Activated naive CD4-positive, alpha-beta T cell treated with anti-CD3 and anti-CD28 coated beads, Interleukin-2, amount 50 U/mL, for 16 hours (primary cell): Measurements from ENCODE around the gene UBE2G2.
"Not testable (repeated sequence)": the region's sequence is repeated elsewhere in the genome, so short reads cannot be mapped to it uniquely, and the experiment has no call there.

Experiments
- DNase-seq: peaks from one replicate; pipeline ENCODE4 v3.0.0-alpha.2; 2020

The UBE2G2 gene

DNA sequence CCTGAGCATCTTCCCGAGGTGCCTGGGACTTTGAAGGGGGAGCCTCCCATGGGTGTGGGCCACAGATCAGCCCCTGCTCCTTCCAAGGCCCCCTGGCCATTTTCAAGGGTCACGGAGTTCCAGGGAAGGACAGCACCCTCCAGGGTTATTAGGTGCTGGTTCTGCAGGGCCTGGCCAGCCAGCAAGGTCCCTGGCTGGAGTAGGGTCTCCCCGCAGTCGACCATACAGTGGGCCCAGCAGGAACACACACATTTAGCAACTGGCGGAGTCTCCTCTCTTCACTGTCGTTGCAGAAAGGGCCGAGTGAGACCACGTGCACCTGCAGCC, 34.0 kb upstream of the UBE2G2 start:
- DNase-seq = no peak

DNA sequence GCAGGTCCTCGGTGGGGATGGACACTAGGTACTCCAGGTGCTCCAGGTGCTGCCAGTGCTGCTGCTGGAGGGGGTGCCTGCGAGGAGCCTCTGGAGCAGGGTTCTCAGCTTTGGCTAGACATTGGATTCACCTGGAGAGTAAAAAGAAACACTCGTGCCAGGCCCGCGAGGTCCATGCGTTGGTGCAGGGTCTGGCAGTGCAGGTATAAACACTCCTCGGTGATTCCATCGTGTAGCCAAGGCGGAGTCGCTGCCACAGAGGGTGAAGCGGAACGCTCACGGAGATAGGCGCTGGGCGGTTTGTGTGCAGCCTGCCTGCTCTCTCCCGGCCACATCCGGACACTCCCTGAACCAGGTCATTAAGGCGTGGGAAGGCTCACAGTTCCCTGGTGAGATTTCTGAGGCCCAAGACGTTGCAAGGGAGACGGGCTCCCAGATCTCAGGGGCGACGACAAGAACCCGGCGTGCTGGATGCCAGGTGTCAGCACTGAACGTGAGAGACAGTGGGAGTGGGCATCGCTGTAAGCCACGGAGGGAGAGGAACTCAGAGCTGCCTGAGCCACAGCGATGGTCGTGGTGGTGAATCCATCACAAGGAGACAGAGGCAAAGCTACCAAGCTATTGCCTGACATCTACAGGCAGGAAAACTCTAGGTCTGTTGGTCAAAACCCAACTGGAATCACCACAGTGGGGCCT, 33.5 kb upstream of the UBE2G2 start:
- DNase-seq = no peak

- DNase-seq = no peak
Measured at GRCh38 chr21:44834231-44834950, 32.8 kb upstream of the UBE2G2 start.

DNA sequence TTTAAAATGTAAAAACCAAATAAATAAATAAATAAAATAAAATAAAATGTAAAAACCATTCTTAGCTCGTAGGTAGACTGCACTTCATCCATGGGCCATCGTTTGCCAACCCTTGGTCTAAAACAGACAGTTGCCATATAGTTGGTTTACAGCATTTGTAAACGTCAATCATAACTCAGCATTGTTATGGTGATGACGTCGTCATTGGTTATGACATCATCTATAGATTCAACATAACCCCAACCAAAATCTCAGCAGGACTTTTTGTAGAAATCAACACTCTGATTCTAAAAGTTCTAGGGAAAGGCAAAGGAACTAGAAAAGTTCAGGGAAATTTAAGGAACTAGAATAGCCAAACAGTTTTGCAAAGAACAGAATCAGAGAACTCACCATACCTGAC, 32.0 kb upstream of the UBE2G2 start:
- DNase-seq = no peak

- not testable (repeated sequence) for DNase-seq
Measured at GRCh38 chr21:44832516-44833255, 31.1 kb upstream of the UBE2G2 start.

DNA sequence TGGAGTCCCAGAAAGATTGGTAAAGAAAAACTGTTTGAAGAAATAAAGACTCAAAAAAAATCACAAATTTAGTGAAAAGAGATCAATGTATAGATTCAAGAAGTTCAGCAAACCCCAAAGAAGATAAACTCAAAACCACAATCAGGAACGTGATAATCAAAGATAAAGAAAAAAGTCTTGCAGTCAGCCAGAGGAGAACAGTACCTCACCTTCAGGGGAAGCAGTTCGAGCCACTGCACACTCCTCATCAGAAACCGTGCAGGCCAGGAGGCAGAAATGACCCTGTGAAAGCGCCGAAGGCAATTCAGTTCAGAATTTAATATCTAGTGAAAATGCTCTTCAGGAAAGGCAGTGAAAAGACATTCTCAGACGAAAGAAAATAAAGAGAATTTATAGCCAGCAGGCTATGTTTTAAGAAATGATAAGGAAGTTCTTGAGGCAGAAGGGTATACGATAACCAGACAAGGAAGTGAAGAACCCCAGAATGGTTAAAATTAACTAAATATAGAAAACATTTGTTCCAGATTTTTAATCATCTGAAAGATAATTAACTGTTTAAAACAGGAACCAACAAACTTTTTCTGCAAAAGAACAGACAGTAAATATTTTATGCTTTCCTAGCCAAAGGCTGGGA, 29.7 kb upstream of the UBE2G2 start:
- no peak for DNase-seq

DNA sequence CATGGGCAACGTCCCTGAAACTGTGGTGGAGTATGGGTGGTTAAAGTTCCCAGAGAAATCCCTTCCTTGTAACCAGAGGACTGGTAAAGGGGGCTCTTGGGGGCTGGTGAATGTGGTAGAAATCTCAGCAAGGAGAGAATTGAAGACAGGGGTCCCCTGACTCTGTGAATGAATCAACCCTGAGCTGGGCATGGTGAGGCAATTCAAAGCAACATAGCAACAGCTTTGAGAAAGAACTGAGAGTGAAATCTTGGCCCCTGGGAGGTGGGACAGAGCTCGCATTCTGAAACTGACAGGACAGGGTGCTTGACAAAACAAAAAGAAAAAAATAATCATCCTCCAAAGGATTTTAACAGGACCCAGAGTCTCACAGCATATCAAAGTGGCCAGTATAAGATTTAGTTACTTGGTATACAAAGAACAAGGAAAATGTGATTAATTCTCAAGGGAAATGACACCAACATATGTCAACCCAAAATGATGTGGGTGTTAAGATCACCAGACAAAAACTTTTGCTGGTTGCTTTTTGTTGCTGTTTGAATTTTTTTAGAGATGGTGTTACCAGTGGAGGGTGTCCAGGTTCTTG, 28.0 kb upstream of the UBE2G2 start:
- DNase-seq = no peak

DNA sequence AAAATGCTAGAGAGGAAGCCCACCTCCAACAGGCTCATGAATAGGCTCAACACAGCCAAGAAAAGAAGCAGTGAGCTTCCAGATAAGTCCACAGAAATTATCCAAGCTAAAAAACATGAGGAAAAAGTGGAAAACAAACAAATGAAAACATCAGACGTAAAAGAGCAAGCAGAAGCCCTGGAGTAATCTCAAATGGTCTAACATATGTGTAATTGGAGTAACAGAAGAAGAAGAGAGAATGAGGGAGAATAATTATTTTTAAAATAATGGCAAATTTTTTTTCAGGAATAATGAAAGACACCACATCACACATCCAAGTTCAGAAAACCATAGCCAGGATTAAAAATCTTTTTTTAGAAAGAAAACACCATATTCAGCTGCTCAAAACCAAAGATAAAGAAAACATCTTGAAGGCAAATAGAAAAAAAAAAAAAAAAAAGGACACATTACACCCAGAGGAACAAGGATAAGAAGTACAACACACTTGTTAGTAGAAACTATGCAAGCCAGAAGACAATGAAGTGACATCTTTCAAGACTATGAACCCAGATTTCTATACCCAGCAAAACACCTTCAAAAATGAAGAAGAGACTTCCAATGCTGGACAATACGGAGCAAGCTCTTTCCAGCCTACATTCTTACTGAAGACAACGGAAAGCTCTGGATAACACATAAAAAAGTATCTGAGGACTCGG, 26.9 kb upstream of the UBE2G2 start:
- no peak for DNase-seq

- DNase-seq = no peak
Measured at GRCh38 chr21:44823179-44823660, 21.6 kb upstream of the UBE2G2 start.

DNA sequence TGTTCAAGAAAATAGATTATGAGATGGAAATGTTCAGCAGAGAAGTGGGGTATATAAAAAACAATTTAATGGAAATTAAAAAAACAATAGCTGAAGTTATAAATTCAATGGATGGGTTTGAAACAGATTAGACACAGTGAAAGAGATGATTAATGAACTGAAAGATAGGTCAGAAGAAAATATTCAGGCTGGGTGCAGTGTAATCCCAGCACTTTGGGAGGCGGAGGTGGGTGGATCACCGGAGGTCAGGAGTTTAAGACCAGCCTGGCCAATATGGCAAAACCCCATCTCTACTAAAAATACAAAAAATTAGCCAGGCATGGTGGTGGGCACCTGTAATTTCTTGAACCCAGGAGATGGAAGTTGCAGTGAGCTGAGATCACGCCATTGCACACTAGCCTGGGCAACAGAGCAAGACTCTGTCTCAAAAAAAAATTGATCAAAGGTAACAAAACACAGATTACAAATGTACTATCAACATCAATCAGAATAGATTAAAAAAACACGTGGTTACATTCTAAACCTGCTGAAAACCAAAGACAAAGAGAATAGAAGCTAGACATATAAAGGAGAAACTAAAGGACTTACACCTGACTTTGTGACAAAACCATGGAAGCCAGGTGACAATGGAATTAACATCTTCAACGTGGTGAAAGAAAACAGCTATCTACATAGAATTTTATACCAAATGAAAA, 21.0 kb upstream of the UBE2G2 start:
- DNase-seq = no peak

- DNase-seq = no peak
Measured at GRCh38 chr21:44820851-44821250, 19.2 kb upstream of the UBE2G2 start.

- DNase-seq = no peak
Measured at GRCh38 chr21:44819283-44820243, 17.9 kb upstream of the UBE2G2 start.

DNA sequence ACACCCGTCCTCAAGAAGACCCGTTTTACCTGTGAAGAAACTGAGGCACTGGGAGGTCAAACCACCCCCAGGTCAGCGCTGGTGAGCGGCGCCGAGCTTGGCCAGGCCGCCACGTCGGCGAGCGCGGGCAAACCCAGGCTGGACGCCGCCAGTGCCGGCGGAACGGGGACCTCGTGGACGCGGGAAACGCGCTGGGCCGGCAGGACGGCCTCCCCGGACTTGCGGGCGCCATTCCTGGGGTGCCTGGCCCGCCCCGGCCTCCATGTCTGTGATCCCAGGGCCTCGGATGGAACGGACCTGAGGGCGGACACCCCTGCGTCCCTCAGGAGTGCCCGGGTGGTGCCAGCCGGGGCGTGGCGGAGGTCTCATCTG, 17.0 kb upstream of the UBE2G2 start:
- no peak for DNase-seq

- DNase-seq = peak; percentile 85
Measured at GRCh38 chr21:44817914-44818639, 16.5 kb upstream of the UBE2G2 start, which contains the start of gene SUMO3. Gene SUMO3, minus strand, starts transcription at chr21:44818062. Its CDS starts 94 bp downstream, at chr21:44817968.

DNA sequence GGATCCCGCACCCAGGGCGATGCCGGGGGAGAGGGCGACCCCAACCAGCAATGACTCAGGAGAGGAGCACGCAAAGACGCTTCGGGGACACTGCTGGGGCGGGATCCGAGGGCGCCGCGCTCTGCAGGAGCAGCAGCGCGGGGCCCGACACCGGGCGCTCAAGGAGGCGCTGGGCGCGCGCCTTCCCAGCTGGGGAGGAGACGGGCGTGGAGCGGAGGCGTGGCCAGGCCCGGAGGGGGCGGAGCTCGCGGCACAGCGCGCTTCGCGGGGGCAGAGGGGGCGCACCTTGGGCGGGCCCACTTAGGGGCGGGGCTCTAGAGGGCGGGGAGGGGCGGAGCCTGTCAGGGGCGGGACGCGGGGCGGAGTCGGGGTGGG, 15.9 kb upstream of the UBE2G2 start:
- peak; percentile 89 for DNase-seq

DNA sequence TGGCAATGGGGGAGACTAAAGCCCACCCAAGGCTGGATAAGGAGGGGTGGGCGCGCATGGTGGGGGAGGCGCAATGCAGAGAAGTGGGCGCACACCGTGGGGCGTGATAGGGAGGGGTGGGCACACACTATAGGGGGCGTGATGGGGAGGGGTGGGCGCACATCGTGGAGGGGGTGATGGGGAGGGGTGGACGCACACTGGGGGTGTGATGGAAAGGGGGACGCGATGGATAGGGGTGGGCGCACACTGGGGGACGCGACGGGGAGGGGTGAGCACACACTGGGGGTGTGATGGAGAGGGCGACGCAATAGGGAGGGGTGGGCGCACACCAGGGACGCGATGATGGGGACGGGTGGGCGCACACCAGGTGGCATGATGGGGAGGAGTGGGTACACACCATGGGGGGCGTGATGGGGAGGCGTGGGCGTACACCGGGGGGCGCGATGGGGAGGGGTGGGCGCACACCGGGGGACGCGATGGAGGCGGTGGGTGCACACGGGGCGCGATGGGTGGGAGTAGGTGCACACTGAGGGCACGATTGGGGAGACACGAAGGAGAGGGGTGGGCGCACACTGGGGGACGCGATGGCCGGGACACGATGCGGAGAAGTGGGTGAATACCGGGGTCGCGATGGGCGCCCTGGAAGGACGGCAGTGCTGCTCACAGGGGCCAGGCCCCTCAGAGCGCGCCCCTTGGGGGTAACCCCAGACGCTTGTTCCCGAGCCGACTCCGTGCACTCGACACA, 15.3 kb upstream of the UBE2G2 start:
- no peak for DNase-seq

- no peak for DNase-seq
Measured at GRCh38 chr21:44815852-44816628, 14.4 kb upstream of the UBE2G2 start.

GRCh38 chr21:44815225-44815624, 13.6 kb upstream of the UBE2G2 start:
- no peak for DNase-seq
